GM11168 (cell line): ENCODE measurements around the gene DRGX.

Source experiments
- in situ Hi-C: fragments of 300-500 bp; cut with MboI; formaldehyde crosslinking; loops from one replicate; pipeline ENCODE4 v1.12.0; 2022; ENCODE audit warnings: low sequenced_read_pairs; ENCODE audit not compliant: unreplicated experiment

The DRGX gene

GRCh38 chr10:49395741-49396665 lies at the start of gene DRGX:
Gene DRGX, minus strand, starts transcription at chr10:49396089. Its CDS starts 649 bp downstream, at chr10:49395440.
- in situ Hi-C loops = no loop called here

- in situ Hi-C loops = no loop called here
Observed at GRCh38 chr10:49444349-49444748, 48.5 kb upstream of the DRGX start.

GRCh38 chr10:49442863-49443262 lies 47.0 kb upstream of the DRGX start:
- in situ Hi-C loops = no loop called here

GRCh38 chr10:49441488-49442476 lies 45.9 kb upstream of the DRGX start:
- in situ Hi-C loops = no loop called here

- in situ Hi-C loops = no loop called here
Observed at GRCh38 chr10:49435225-49435624, 39.3 kb upstream of the DRGX start.

- in situ Hi-C loops = no loop called here
Observed at GRCh38 chr10:49433069-49433468, 37.2 kb upstream of the DRGX start.

GRCh38 chr10:49431426-49431825 lies 35.5 kb upstream of the DRGX start:
- in situ Hi-C loops = no loop called here

GRCh38 chr10:49429458-49429857 lies 33.6 kb upstream of the DRGX start:
- in situ Hi-C loops = no loop called here

GRCh38 chr10:49426490-49427360 lies 30.8 kb upstream of the DRGX start:
- in situ Hi-C loops = no loop called here

- in situ Hi-C loops = loop anchor here (10.0 kb wide), 1 partner anchor 96 kb away; no protein-coding TSS in a partner anchor
Observed at GRCh38 chr10:49419005-49419404, 23.1 kb upstream of the DRGX start.

- in situ Hi-C loops = loop anchor here (10.0 kb wide), 1 partner anchor 96 kb away; no protein-coding TSS in a partner anchor
Observed at GRCh38 chr10:49418328-49418727, 22.4 kb upstream of the DRGX start.

- in situ Hi-C loops = loop anchor here (10.0 kb wide), 1 partner anchor 97 kb away; no protein-coding TSS in a partner anchor
Observed at GRCh38 chr10:49418053-49418326, 22.1 kb upstream of the DRGX start.

GRCh38 chr10:49417311-49418052 lies 21.6 kb upstream of the DRGX start:
- in situ Hi-C loops = loop anchor here (10.0 kb wide), 1 partner anchor 97 kb away; no protein-coding TSS in a partner anchor

GRCh38 chr10:49415846-49416245 lies 20.0 kb upstream of the DRGX start:
- in situ Hi-C loops = loop anchor here (10.0 kb wide), 1 partner anchor 99 kb away; no protein-coding TSS in a partner anchor

- in situ Hi-C loops = loop anchor here (10.0 kb wide), 1 partner anchor 100 kb away; no protein-coding TSS in a partner anchor
Observed at GRCh38 chr10:49415109-49415508, 19.2 kb upstream of the DRGX start.

- in situ Hi-C loops = loop anchor here (10.0 kb wide), 1 partner anchor 100 kb away; no protein-coding TSS in a partner anchor
Observed at GRCh38 chr10:49414496-49414895, 18.6 kb upstream of the DRGX start.

GRCh38 chr10:49412571-49412970 lies 16.7 kb upstream of the DRGX start:
- in situ Hi-C loops = loop anchor here (10.0 kb wide), 1 partner anchor 102 kb away; no protein-coding TSS in a partner anchor

- in situ Hi-C loops = loop anchor here (10.0 kb wide), 1 partner anchor 104 kb away; no protein-coding TSS in a partner anchor
Observed at GRCh38 chr10:49410365-49411074, 14.6 kb upstream of the DRGX start.
